GM19025 (cell line): ENCODE results near the gene FSD2.

Experiments
- ATAC-seq: cut with Tn5 transposase; IDR thresholded peaks from one replicate; pipeline ENCODE4 v1.9.1; 2021; ENCODE audit warnings: mild to moderate bottlenecking, low read depth, moderate library complexity; ENCODE audit not compliant: unreplicated experiment

The FSD2 gene

GRCh38 chr15:82805994-82806406, at the start of gene FSD2:
Gene FSD2, minus strand, starts transcription at chr15:82806069. Its CDS starts 18,679 bp downstream, at chr15:82787390.
- peak; percentile 36 for ATAC-seq

GRCh38 chr15:82854554-82854953, 48.7 kb upstream of the FSD2 start:
- ATAC-seq, result no peak

- no peak for ATAC-seq
Observed at GRCh38 chr15:82852941-82853561, 47.2 kb upstream of the FSD2 start.

GRCh38 chr15:82851981-82852511, 46.2 kb upstream of the FSD2 start:
- ATAC-seq, result no peak

GRCh38 chr15:82851306-82851850, 45.5 kb upstream of the FSD2 start:
- ATAC-seq, result no peak

- no peak for ATAC-seq
Observed at GRCh38 chr15:82850731-82851130, 44.9 kb upstream of the FSD2 start.

- ATAC-seq, result peak; percentile 67
Observed at GRCh38 chr15:82849556-82850512, 44.0 kb upstream of the FSD2 start.

GRCh38 chr15:82848241-82848993, 42.5 kb upstream of the FSD2 start:
- no peak for ATAC-seq

- ATAC-seq, result no peak
Observed at GRCh38 chr15:82847703-82848102, 41.8 kb upstream of the FSD2 start.

GRCh38 chr15:82846621-82847020, 40.8 kb upstream of the FSD2 start:
- ATAC-seq, result no peak

GRCh38 chr15:82845686-82846085, 39.8 kb upstream of the FSD2 start:
- no peak for ATAC-seq

GRCh38 chr15:82843566-82843965, 37.7 kb upstream of the FSD2 start:
- ATAC-seq, result no peak

- no peak for ATAC-seq
Observed at GRCh38 chr15:82840166-82840565, 34.3 kb upstream of the FSD2 start.

GRCh38 chr15:82839136-82839535, 33.3 kb upstream of the FSD2 start:
- no peak for ATAC-seq

- no peak for ATAC-seq
Observed at GRCh38 chr15:82838096-82838735, 32.3 kb upstream of the FSD2 start.

- ATAC-seq, result no peak
Observed at GRCh38 chr15:82835391-82835917, 29.6 kb upstream of the FSD2 start.

GRCh38 chr15:82833362-82833682, 27.5 kb upstream of the FSD2 start:
- ATAC-seq, result no peak

GRCh38 chr15:82832601-82833361, 26.9 kb upstream of the FSD2 start:
- ATAC-seq, result peak; percentile 78
